HCT116 (cell line): ENCODE results near the gene CUBN.

Experiments used
- ATF3 ChIP-seq: IDR thresholded peaks from 2 replicates; pipeline ENCODE4 v1.6.1; 2012
- CBX3 ChIP-seq: IDR thresholded peaks from 2 replicates; pipeline ENCODE4 v1.6.1; 2012; ENCODE audit warnings: low read depth
- CEBPB ChIP-seq: IDR thresholded peaks from 2 replicates; pipeline ENCODE4 v1.6.1; 2012; ENCODE audit warnings: low read depth
- EZH2phosphoT487 ChIP-seq: fragments of 200-600 bp; IDR thresholded peaks from 2 replicates; pipeline ENCODE4 v1.6.1; 2018; ENCODE audit warnings: antibody characterized with exemption, borderline replicate concordance
- MAX ChIP-seq: IDR thresholded peaks from 2 replicates; pipeline ENCODE4 v1.6.1; 2012
- POLR2A ChIP-seq: IDR thresholded peaks from 2 replicates; pipeline ENCODE4 v1.7.0; 2011; ENCODE audit warnings: borderline replicate concordance; ENCODE audit not compliant: insufficient read depth, insufficient read length; ENCODE audit errors: extremely low read depth
- POLR2AphosphoS5 ChIP-seq: IDR thresholded peaks from 2 replicates; pipeline ENCODE4 v1.6.1; 2011; ENCODE audit warnings: mild to moderate bottlenecking, low read depth, low read length, moderate library complexity
- RAD21 ChIP-seq: IDR thresholded peaks from 2 replicates; pipeline ENCODE4 v1.6.1; 2012; ENCODE audit warnings: low read depth, mild to moderate bottlenecking
- SRF ChIP-seq: IDR thresholded peaks from 2 replicates; pipeline ENCODE4 v1.6.1; 2012; ENCODE audit warnings: low read depth
- YY1 ChIP-seq: IDR thresholded peaks from 2 replicates; pipeline ENCODE4 v1.6.1; 2011; ENCODE audit warnings: low read length, low read depth, moderate library complexity, mild to moderate bottlenecking; ENCODE audit not compliant: insufficient replicate concordance; ENCODE audit errors: extremely low read depth
- ZNF274 ChIP-seq: fragments of 200-500 bp; sonication (Bioruptor generic); IDR thresholded peaks from 2 replicates; pipeline ENCODE4 v1.6.1; 2014; ENCODE audit warnings: mild to moderate bottlenecking, low read depth, low read length, inconsistent platforms
- TF ChIP-seq, protein P1 (sequence below): IDR thresholded peaks from 2 replicates; pipeline ENCODE4 v1.6.1; 2012; ENCODE audit warnings: low read depth
- TF ChIP-seq, protein P2 (sequence below), 3 experiments: fragments of 200-600 bp in 1 of 3; sonication (generic) in 1 of 3; IDR thresholded peaks in 2 of 3; conservative IDR thresholded peaks in 1 of 3; 2 replicates each; pipeline ENCODE4 v1.5.1; 2012 to 2017; ENCODE audit warnings: low read depth in 2 of 3, low read length in 2 of 3, antibody characterized with exemption in 1 of 3, borderline replicate concordance in 1 of 3, control low read depth in 1 of 3, mild to moderate bottlenecking in 1 of 3, mixed read lengths in 1 of 3, mixed run types in 1 of 3, moderate library complexity in 1 of 3; ENCODE audit not compliant: insufficient read depth in 1 of 3

- TF ChIP-seq, protein P1, sequence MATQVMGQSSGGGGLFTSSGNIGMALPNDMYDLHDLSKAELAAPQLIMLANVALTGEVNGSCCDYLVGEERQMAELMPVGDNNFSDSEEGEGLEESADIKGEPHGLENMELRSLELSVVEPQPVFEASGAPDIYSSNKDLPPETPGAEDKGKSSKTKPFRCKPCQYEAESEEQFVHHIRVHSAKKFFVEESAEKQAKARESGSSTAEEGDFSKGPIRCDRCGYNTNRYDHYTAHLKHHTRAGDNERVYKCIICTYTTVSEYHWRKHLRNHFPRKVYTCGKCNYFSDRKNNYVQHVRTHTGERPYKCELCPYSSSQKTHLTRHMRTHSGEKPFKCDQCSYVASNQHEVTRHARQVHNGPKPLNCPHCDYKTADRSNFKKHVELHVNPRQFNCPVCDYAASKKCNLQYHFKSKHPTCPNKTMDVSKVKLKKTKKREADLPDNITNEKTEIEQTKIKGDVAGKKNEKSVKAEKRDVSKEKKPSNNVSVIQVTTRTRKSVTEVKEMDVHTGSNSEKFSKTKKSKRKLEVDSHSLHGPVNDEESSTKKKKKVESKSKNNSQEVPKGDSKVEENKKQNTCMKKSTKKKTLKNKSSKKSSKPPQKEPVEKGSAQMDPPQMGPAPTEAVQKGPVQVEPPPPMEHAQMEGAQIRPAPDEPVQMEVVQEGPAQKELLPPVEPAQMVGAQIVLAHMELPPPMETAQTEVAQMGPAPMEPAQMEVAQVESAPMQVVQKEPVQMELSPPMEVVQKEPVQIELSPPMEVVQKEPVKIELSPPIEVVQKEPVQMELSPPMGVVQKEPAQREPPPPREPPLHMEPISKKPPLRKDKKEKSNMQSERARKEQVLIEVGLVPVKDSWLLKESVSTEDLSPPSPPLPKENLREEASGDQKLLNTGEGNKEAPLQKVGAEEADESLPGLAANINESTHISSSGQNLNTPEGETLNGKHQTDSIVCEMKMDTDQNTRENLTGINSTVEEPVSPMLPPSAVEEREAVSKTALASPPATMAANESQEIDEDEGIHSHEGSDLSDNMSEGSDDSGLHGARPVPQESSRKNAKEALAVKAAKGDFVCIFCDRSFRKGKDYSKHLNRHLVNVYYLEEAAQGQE: no peak
- TF ChIP-seq RAD21: no peak
- TF ChIP-seq ZNF274: no peak
- TF ChIP-seq, protein P2, sequence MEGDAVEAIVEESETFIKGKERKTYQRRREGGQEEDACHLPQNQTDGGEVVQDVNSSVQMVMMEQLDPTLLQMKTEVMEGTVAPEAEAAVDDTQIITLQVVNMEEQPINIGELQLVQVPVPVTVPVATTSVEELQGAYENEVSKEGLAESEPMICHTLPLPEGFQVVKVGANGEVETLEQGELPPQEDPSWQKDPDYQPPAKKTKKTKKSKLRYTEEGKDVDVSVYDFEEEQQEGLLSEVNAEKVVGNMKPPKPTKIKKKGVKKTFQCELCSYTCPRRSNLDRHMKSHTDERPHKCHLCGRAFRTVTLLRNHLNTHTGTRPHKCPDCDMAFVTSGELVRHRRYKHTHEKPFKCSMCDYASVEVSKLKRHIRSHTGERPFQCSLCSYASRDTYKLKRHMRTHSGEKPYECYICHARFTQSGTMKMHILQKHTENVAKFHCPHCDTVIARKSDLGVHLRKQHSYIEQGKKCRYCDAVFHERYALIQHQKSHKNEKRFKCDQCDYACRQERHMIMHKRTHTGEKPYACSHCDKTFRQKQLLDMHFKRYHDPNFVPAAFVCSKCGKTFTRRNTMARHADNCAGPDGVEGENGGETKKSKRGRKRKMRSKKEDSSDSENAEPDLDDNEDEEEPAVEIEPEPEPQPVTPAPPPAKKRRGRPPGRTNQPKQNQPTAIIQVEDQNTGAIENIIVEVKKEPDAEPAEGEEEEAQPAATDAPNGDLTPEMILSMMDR (IDR thresholded peaks at IDR 0.05 in 2 of 3, conservative IDR thresholded peaks at IDR 0.05 in 1 of 3; ENCODE audit: borderline replicate concordance in 1 of 3, insufficient read depth in 1 of 3, low read depth in 2 of 3, low read length in 2 of 3): no peak
- no peak for TF ChIP-seq CBX3
- TF ChIP-seq YY1: no peak
- TF ChIP-seq EZH2phosphoT487: no peak
- TF ChIP-seq ATF3: no peak
- no peak for TF ChIP-seq MAX
- TF ChIP-seq SRF: no peak
- TF ChIP-seq POLR2A: no peak
- TF ChIP-seq POLR2AphosphoS5: no peak
- TF ChIP-seq CEBPB: no peak
These were observed 188.5 kb downstream of the CUBN start for GRCh38 chr10:16941067-16941466.
